GM04503 (cell line): ENCODE results near the gene FAF1.
"Not testable (repeated sequence)": the region's sequence is repeated elsewhere in the genome, so short reads cannot be mapped to it uniquely, and the experiment has no call there.

Experiments
- DNase-seq: peaks from one replicate; pipeline ENCODE4 v3.0.0-alpha.2; 2012; ENCODE audit warnings: low read depth

The FAF1 gene

GRCh38 chr1:50910356-50910755, 49.7 kb downstream of the FAF1 start:
- not testable (repeated sequence) for DNase-seq

- DNase-seq, result not testable (repeated sequence)
Measured at GRCh38 chr1:50907610-50908009, 52.5 kb downstream of the FAF1 start.

- DNase-seq, result not testable (repeated sequence)
Measured at GRCh38 chr1:50906050-50906449, 54.0 kb downstream of the FAF1 start.

- no peak for DNase-seq
Measured at GRCh38 chr1:50902419-50902818, 57.6 kb downstream of the FAF1 start.

- no peak for DNase-seq
Measured at GRCh38 chr1:50901872-50902271, 58.2 kb downstream of the FAF1 start.

GRCh38 chr1:50898773-50899172, 61.3 kb downstream of the FAF1 start:
- no peak for DNase-seq

GRCh38 chr1:50894340-50894739, 65.7 kb downstream of the FAF1 start:
- DNase-seq, result no peak

GRCh38 chr1:50893466-50893865, 66.6 kb downstream of the FAF1 start:
- DNase-seq, result no peak

GRCh38 chr1:50887555-50887954, 72.5 kb downstream of the FAF1 start:
- not testable (repeated sequence) for DNase-seq

- DNase-seq, result no peak
Measured at GRCh38 chr1:50880373-50880772, 79.7 kb downstream of the FAF1 start.

- no peak for DNase-seq
Measured at GRCh38 chr1:50879137-50879536, 80.9 kb downstream of the FAF1 start.

- no peak for DNase-seq
Measured at GRCh38 chr1:50878434-50878833, 81.6 kb downstream of the FAF1 start.

- no peak for DNase-seq
Measured at GRCh38 chr1:50877641-50878040, 82.4 kb downstream of the FAF1 start.

- no peak for DNase-seq
Measured at GRCh38 chr1:50873458-50874187, 86.4 kb downstream of the FAF1 start.

- not testable (repeated sequence) for DNase-seq
Measured at GRCh38 chr1:50864845-50865244, 95.2 kb downstream of the FAF1 start.

GRCh38 chr1:50861772-50862171, 98.3 kb downstream of the FAF1 start:
- DNase-seq, result no peak

- no peak for DNase-seq
Measured at GRCh38 chr1:50860702-50861101, 99.4 kb downstream of the FAF1 start.

- no peak for DNase-seq
Measured at GRCh38 chr1:50860256-50860655, 99.8 kb downstream of the FAF1 start.

- no peak for DNase-seq
Measured at GRCh38 chr1:50859657-50860056, 100.4 kb downstream of the FAF1 start.

- DNase-seq, result no peak
Measured at GRCh38 chr1:50858761-50859160, 101.3 kb downstream of the FAF1 start.

GRCh38 chr1:50857702-50858101, 102.4 kb downstream of the FAF1 start:
- DNase-seq, result no peak

GRCh38 chr1:50853325-50853724, 106.7 kb downstream of the FAF1 start:
- DNase-seq, result no peak

- DNase-seq, result no peak
Measured at GRCh38 chr1:50852889-50853288, 107.2 kb downstream of the FAF1 start.

- no peak for DNase-seq
Measured at GRCh38 chr1:50851466-50851865, 108.6 kb downstream of the FAF1 start.
